Nephron progenitor cell (in vitro differentiated cells): ENCODE measurements around the gene UQCRC1.

ENCODE experiments used
- DNase-seq: peaks from one replicate; pipeline ENCODE4 v3.0.0; 2021
- H3K27ac Mint-ChIP-seq: 2 replicates; pipeline ENCODE4 v1.8.0; 2021; ENCODE audit warnings: mild to moderate bottlenecking, moderate library complexity, mixed read lengths
- H3K27me3 Mint-ChIP-seq: 2 replicates; pipeline ENCODE4 v1.8.0; 2021; ENCODE audit warnings: mild to moderate bottlenecking, low read depth, mixed read lengths; ENCODE audit not compliant: poor library complexity
- H3K36me3 Mint-ChIP-seq: 2 replicates; pipeline ENCODE4 v1.8.0; 2021; ENCODE audit warnings: low read depth, mixed read lengths
- H3K4me1 Mint-ChIP-seq: 2 replicates; pipeline ENCODE4 v1.8.0; 2021; ENCODE audit warnings: mixed read lengths
- H3K4me3 Mint-ChIP-seq: 2 replicates; pipeline ENCODE4 v1.8.0; 2021; ENCODE audit warnings: mild to moderate bottlenecking, moderate library complexity, mixed read lengths
- H3K9me3 Mint-ChIP-seq: 2 replicates; pipeline ENCODE4 v1.8.0; 2021; ENCODE audit warnings: mild to moderate bottlenecking, moderate library complexity, mixed read lengths
- CTCF ChIP-seq: fragments of 200-600 bp; sonication (generic); IDR thresholded peaks from 2 replicates; pipeline ENCODE4 v1.5.0; 2021; ENCODE audit warnings: antibody characterized with exemption

Gene UQCRC1

DNA sequence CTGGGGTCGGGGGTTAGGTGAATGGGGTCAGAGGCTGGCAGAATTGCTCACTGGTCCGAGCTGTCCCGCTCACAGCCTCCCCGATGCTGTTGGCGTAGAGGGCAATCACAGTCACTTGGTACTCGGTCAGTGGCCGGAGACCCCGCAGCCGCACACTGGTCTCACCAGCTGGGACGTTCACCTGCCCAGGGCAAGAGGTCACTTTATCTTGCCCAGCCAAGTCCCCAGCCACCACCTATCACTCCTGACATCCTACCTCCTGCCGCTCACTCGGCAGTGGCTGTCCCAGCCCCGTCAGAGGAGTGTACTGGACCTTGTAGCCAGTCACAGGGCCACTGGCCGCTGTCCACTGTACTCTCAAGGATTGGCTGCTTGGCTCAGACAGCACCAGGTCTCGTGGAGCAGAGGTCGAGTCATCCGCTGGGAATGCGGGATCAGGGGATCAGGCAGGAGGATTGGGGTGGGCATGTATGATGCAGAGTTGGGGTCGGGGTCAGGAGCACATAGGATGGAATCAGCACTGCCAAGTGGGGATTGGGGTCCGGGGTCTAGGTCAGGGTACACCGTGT, 16.8 kb downstream of the UQCRC1 start:
- Mint-ChIP-seq H3K27me3 (no peaks in the 10 kb centered on the region), H3K27ac (no peak overlapping the region), H3K4me1 (peaks cover 49% of the 10 kb centered on the region), H3K36me3 (peaks cover 4% of the 10 kb centered on the region), H3K9me3 (no peaks in the 10 kb centered on the region), H3K4me3 (no peak overlapping the region)
- TF ChIP-seq CTCF = no peak
- DNase-seq = no peak

GRCh38 chr3:48591886-48592518, 17.4 kb downstream of the UQCRC1 start:
- Mint-ChIP-seq H3K27me3 (no peaks in the 10 kb centered on the region), H3K4me3 (no peak overlapping the region), H3K4me1 (peaks cover 43% of the 10 kb centered on the region), H3K9me3 (no peaks in the 10 kb centered on the region), H3K27ac (no peak overlapping the region), H3K36me3 (peaks cover 4% of the 10 kb centered on the region)
- TF ChIP-seq CTCF = no peak
- DNase-seq = no peak

GRCh38 chr3:48591436-48591835, 18.0 kb downstream of the UQCRC1 start:
- Mint-ChIP-seq H3K4me1 (peaks cover 40% of the 10 kb centered on the region), H3K4me3 (no peak overlapping the region), H3K27me3 (no peaks in the 10 kb centered on the region), H3K36me3 (peaks cover 4% of the 10 kb centered on the region), H3K27ac (no peak overlapping the region), H3K9me3 (no peaks in the 10 kb centered on the region)
- no peak for DNase-seq
- TF ChIP-seq CTCF = no peak

DNA sequence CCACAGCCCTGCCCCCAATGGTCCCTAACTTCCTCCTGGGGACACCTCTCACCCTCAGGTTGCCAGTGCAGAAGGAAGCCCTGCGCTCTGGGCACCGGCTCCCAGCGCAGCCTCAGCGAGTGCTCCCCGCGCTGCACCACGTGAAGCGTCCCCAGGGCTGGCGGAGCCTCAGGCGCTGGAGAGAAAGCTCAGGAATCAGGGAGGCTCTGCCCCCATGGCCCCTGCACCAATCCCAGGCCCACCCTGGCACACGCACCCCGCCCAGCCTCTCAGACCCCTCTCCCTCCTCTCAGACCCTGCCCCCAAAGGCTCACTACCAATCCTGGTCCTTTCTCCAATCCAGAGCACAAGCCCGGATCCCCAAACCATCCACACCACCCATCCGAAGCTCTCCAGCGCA, 21.2 kb downstream of the UQCRC1 start:
- no peak overlapping the region for H3K4me3 Mint-ChIP-seq
- H3K27ac Mint-ChIP-seq = no peak overlapping the region
- H3K27me3 Mint-ChIP-seq = no peaks in the 10 kb centered on the region
- TF ChIP-seq CTCF = no peak
- peaks cover 4% of the 10 kb centered on the region for H3K36me3 Mint-ChIP-seq
- no peaks in the 10 kb centered on the region for H3K9me3 Mint-ChIP-seq
- H3K4me1 Mint-ChIP-seq = peaks cover 27% of the 10 kb centered on the region
- no peak for DNase-seq

DNA sequence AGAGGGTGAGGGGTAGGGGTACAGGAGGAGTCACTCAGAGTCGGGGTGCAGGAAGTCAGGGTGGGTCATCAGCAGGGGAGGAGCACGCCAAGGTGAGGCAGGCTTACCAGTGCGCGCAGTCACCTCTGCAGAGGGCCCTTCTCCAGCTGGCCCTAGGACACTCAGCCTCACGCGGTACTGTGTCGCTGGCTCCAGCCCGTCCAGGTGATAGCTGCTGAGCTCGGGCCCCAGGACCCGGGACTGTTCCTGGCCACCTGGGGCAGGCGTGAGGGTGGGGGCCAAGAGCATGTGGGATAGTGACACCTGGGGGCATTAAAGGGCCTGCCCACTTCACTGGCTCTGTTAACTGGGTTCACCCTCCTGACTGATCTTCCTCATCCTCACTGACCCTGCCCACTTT, 21.8 kb downstream of the UQCRC1 start:
- no peak for DNase-seq
- no peak overlapping the region for H3K27ac Mint-ChIP-seq
- H3K4me1 Mint-ChIP-seq = peaks cover 22% of the 10 kb centered on the region
- H3K27me3 Mint-ChIP-seq = no peaks in the 10 kb centered on the region
- no peak for TF ChIP-seq CTCF
- H3K4me3 Mint-ChIP-seq = no peak overlapping the region
- peaks cover 4% of the 10 kb centered on the region for H3K36me3 Mint-ChIP-seq
- H3K9me3 Mint-ChIP-seq = no peaks in the 10 kb centered on the region

DNA sequence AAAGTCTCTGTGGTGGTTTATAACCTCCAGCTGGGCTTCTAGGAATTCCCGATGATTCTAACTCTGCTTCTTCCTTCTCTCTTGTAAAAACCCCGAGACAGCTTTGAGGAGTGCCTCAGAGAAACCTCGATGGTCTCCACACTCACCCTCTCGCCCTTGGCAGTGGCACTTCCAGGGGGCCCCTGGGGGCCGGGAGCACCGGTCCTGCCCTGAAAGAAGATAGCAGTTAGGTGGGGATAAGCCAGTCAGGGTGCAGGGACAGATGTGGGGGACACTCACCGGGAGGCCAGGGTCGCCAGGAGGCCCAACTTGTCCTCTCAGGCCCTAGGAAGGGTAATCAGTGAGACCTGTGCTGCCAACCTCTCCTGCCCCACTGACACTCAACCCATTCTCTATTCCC, 24.0 kb downstream of the UQCRC1 start:
- Mint-ChIP-seq H3K27ac (peak overlapping the region; percentile 63), H3K27me3 (no peaks in the 10 kb centered on the region), H3K4me3 (no peak overlapping the region), H3K9me3 (no peaks in the 10 kb centered on the region), H3K36me3 (no peaks in the 10 kb centered on the region), H3K4me1 (peaks cover 15% of the 10 kb centered on the region)
- no peak for DNase-seq
- TF ChIP-seq CTCF = no peak
